ENCODE results near the gene ENO2. TPM values are rescaled to one million over a fixed set of nuclear protein-coding genes. Genes with fewer than 3 reads are reported as not detected.

ENO2 gene
- total RNA-seq, 2 donors from 2014 or later = 264 to 314 TPM

DNA sequence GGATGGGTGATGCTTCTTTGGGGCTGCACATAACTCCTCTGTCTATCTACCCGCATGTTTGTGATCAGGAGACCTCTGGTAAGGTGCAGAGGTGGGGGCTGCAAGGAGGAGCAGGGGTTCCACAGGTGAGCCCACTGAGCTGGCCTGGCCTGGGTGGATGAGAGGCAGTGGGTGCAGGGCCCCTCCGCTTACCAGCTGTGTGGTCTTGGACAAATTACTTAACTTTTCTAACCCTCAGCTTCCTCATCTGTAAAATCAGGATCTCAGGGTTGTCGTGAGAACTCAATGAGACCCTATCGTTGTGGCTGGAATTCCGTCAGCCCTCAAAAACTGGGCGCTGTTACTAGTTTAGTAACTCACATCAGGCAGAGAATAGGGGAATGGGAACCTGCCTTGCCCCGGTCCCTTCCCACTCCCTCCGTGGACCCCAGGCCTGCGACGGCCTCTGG lies 44.3 kb downstream of the ENO2 start:
- Mint-ChIP-seq H3K9me3 (no peaks in the 10 kb centered on the region), H3K36me3 (peaks cover 64 to 69% of the 10 kb centered on the region in 2 donors), H3K27ac (peak overlapping the region; percentile 98 to 99)
- no peak for DNase-seq (ENCODE audit: low spot score in 2 of 2)
- ATAC-seq = no peak

- DNase-seq (ENCODE audit: low spot score in 2 of 2) (peak; percentile 65 to 84), ATAC-seq (peak; percentile 50 to 58)
- H3K36me3 Mint-ChIP-seq = peaks cover 58 to 64% of the 10 kb centered on the region in 2 donors
- no peaks in the 10 kb centered on the region for H3K9me3 Mint-ChIP-seq
- H3K27ac Mint-ChIP-seq = peak overlapping the region; percentile 98 to 99
Observed at GRCh38 chr12:6959058-6959804, 44.9 kb downstream of the ENO2 start.

- peak overlapping the region; percentile 98 to 99 for H3K27ac Mint-ChIP-seq
- H3K9me3 Mint-ChIP-seq = no peaks in the 10 kb centered on the region
- H3K36me3 Mint-ChIP-seq = peaks cover 51 to 57% of the 10 kb centered on the region in 2 donors
- ATAC-seq (no peak), DNase-seq (ENCODE audit: low spot score in 2 of 2) (no peak)
Observed at GRCh38 chr12:6959805-6960592, 45.6 kb downstream of the ENO2 start.

DNA sequence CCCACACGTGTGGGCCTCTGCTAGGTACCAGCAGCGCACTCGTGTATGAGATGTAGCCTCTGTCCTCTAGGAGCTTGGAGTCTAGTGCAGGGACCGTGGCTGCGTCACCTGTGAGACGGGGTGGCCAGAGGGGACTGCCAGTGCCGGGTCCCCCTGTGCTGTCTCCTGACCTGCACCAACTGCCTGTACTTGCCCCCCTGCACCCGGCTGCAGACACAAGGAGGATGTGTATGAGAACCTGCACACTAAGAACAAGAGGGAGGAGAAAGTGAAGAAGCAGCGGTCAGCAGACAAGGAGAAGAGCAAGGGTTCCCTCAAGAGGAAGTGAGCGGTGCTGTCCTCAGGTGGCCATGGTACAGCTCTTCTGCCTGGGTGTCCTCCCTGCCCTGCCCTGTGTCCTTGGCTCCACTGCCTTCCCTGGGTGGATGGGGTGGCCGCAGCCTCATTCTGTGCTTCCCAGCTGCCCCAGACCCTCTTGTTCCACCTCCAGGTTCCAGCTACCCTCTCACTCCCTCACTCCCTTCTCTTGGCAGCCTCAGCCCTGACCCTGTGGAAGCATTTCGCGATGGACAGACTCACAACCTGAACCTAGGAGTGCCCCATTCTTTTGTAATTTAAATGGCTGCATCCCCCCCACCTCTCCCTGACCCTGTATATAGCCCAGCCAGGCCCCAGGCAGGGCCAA lies 46.4 kb downstream of the ENO2 start:
- peaks cover 46 to 56% of the 10 kb centered on the region in 2 donors for H3K36me3 Mint-ChIP-seq
- DNase-seq (ENCODE audit: low spot score in 2 of 2) = peak in 1 of 2 donors; percentile 71
- ATAC-seq = peak; percentile 3 to 33
- H3K27ac Mint-ChIP-seq = peak overlapping the region; percentile 98 to 99
- H3K9me3 Mint-ChIP-seq = no peaks in the 10 kb centered on the region

DNA sequence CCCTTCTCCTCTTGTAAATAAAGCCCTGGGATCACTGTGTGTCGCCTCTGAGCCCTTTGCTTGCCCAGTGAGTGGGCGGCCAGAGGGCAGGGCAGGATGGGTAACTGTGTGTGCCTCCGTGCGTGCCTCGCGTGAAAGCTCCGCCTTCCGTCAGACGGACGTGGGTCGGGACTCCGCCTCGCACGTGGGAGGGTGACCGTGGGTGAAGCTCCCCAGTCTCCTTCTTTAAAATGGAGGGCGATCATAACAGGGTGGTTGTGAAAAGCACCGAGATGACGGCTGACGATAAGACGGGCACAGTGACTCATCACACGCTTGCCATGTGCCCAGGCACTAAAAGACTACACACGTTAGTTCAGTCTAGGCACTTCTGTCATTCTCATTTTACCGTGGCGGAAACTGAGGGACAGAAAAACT lies 46.9 kb downstream of the ENO2 start:
- peak; percentile 73 to 80 for ATAC-seq
- Mint-ChIP-seq H3K36me3 (peaks cover 46 to 52% of the 10 kb centered on the region in 2 donors), H3K27ac (peak overlapping the region; percentile 98 to 99), H3K9me3 (no peaks in the 10 kb centered on the region)
- DNase-seq (ENCODE audit: low spot score in 2 of 2) = peak; percentile 78 to 96

DNA sequence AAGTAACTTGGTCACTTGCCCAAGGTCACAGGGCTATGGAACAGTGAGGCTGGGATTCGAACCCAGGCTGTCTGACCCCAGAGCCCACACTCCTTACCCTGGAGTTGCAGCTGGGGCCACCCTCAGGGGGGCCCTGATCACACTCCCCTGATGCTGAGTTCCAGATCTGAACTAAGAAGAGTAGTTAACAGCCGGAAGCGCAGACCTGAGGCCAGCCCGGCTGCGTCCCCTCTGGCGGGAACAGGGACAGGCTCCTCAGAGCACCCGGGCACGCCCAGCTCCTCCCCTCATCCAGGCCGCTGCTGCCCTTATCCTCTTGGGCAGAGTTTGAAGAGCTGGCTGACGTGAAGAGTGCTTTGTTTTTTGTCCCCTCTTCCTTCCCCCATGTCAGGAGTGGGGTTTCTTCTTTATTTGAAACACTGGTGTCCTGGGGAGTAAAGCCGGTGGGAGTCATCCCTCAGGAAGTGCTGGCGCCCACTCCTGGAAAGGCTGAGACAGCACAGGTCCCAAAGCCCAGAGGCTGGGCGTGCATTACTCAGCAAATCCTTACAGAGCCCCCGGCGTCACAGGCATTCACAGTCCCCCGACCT lies 47.4 kb downstream of the ENO2 start:
- no peaks in the 10 kb centered on the region for H3K9me3 Mint-ChIP-seq
- peaks cover 45 to 51% of the 10 kb centered on the region in 2 donors for H3K36me3 Mint-ChIP-seq
- H3K27ac Mint-ChIP-seq = peak overlapping the region; percentile 98 to 99
- DNase-seq (ENCODE audit: low spot score in 2 of 2) (peak in 1 of 2 donors; percentile 72), ATAC-seq (peak in 1 of 2 donors; percentile 34)

- DNase-seq (ENCODE audit: low spot score in 2 of 2) = no peak
- Mint-ChIP-seq H3K27ac (peak overlapping the region; percentile 98 to 99), H3K9me3 (no peaks in the 10 kb centered on the region), H3K36me3 (peaks cover 39 to 48% of the 10 kb centered on the region in 2 donors)
- ATAC-seq = no peak
Observed at GRCh38 chr12:6962285-6963015, 48.1 kb downstream of the ENO2 start.

DNA sequence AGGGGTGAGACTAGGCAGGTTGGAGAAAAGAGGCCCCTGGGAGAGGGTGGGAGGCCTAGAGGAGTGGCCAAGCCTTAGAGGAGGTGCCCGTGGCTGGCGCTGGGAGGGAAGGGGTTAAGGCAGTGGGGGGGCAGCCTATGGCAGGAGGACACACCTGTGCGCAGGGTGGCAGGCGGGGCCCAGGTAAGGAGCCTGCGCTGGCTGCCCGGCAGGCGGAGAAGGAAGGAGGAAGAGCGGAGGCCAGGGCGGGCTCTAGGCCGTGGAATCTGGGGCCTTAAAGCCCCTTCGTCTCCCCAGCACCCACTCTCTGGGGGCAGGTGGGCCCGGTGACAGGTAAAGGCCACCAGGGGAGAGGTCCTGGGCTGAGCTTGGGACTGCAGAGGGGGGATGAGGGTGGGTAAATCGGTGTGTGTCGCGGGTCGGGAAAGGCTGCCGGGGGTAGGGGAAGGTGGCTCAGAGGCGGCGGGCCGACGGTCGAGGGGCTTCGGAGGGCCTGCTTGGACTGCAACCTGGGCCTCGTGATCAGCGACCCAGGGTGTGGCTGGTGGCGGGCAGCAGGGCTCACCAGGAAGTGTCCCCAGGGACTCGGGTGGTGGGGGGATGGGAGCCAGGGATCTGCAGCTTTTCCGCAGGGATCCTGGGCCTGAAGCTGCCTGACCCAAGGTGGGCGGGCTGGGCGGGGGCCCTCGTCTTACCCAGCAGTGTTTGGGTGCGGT lies 48.8 kb downstream of the ENO2 start:
- Mint-ChIP-seq H3K27ac (peak overlapping the region; percentile 98 to 99), H3K36me3 (peaks cover 35 to 47% of the 10 kb centered on the region in 2 donors), H3K9me3 (no peaks in the 10 kb centered on the region)
- DNase-seq (ENCODE audit: low spot score in 2 of 2) (no peak), ATAC-seq (no peak)

- Mint-ChIP-seq H3K9me3 (no peaks in the 10 kb centered on the region), H3K27ac (peak overlapping the region; percentile 87 to 89), H3K36me3 (peaks cover 35 to 47% of the 10 kb centered on the region in 2 donors)
- ATAC-seq = no peak
- no peak for DNase-seq (ENCODE audit: low spot score in 2 of 2)
Observed at GRCh38 chr12:6963791-6964413, 49.5 kb downstream of the ENO2 start.

DNA sequence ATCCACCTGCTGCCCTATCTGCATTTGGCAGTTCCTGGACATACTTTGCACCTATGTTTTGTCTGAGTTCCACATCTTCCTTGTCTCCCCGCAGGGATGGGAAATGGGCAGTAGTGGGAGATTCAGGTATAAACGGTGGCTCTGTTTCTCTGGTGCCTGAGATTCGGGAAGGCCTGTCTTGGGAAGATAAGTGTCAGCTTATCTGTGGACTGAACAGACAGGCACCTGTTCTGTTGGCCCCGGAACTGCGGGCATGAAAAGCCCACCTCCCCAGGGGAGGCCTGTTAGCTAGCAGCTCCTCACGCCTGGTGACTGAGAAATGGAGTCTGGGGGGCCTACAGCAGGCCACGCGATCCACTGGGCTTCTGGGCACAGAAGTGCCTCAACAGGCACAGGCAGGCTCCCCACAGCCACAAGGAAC lies 50.2 kb downstream of the ENO2 start:
- DNase-seq (ENCODE audit: low spot score in 2 of 2) (no peak), ATAC-seq (no peak)
- Mint-ChIP-seq H3K9me3 (no peaks in the 10 kb centered on the region), H3K27ac (peak overlapping the region; percentile 87 to 89), H3K36me3 (peaks cover 35 to 46% of the 10 kb centered on the region in 2 donors)

DNA sequence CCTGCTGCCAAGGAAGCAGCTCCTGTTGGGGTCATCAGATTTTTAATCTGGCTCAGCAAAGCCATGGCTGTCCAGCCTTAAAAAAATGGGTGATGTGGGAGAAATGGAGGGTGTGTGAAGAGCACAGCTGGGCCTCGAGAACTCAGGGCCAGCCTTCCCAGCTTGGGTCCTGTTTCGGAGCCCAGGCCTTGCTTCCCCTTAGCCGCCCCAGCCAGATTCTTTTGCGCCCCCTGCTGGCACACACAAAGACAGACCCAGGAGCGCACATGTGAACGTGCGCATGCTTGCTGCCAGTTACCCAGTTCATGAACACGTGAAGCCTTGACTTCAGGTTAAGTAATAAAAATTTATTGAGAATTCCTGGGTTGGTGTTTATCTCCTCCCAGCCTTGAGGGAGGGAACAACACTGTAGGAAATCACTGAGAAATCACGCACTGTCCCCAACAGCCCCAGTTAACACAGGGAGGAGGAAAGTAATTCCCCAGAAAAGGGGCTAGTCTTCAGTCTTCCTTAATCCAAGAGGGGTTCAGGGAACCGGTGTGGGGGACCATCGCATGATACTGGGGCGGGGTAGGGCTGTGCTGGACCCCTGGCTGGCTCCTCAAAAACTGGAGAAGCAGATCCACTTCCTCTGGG lies 50.8 kb downstream of the ENO2 start:
- no peaks in the 10 kb centered on the region for H3K9me3 Mint-ChIP-seq
- DNase-seq (ENCODE audit: low spot score in 2 of 2) (peak; percentile 85 to 88), ATAC-seq (peak; percentile 36 to 56)
- peaks cover 40 to 44% of the 10 kb centered on the region in 2 donors for H3K36me3 Mint-ChIP-seq
- H3K27ac Mint-ChIP-seq = peak overlapping the region; percentile 87 to 89

GRCh38 chr12:6965714-6966113 lies 51.3 kb downstream of the ENO2 start:
- Mint-ChIP-seq H3K36me3 (peaks cover 43 to 46% of the 10 kb centered on the region in 2 donors), H3K9me3 (no peaks in the 10 kb centered on the region), H3K27ac (peak overlapping the region; percentile 87 to 89)
- ATAC-seq = no peak
- DNase-seq (ENCODE audit: low spot score in 2 of 2) = no peak

- ATAC-seq = no peak
- H3K9me3 Mint-ChIP-seq = no peaks in the 10 kb centered on the region
- no peak for DNase-seq (ENCODE audit: low spot score in 2 of 2)
- peaks cover 43 to 46% of the 10 kb centered on the region in 2 donors for H3K36me3 Mint-ChIP-seq
- H3K27ac Mint-ChIP-seq = peak overlapping the region; percentile 89 to 93
Observed at GRCh38 chr12:6966351-6966750, 52.0 kb downstream of the ENO2 start.

DNA sequence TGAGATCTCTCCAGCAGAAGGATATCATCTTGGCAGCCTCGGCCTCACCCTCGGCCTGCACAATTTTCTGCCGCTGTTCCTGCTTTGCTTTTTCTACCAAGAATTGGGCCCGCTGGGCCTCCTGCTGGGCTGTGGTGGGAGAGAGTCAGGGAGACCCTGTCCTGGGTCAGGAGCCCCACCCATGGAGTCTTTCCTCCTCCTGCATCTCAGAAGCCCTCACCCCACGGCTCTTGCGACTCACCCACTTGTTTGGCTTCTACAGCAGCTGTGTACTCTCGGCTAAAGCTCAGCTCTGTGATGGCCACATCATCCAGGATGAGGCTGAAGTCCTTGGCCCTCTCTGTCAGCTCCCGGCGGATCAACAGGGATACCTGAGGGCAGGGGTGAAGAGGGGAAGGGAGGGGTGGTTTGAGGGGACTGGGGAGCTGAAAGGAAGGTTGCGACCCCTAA lies 53.3 kb downstream of the ENO2 start:
- no peaks in the 10 kb centered on the region for H3K9me3 Mint-ChIP-seq
- H3K36me3 Mint-ChIP-seq = peaks cover 50 to 55% of the 10 kb centered on the region in 2 donors
- no peak for DNase-seq (ENCODE audit: low spot score in 2 of 2)
- no peak for ATAC-seq
- H3K27ac Mint-ChIP-seq = peak overlapping the region in 1 of 2 donors; percentile 82

Data from activated naive CD4-positive, alpha-beta T cell treated with anti-CD3 and anti-CD28 coated beads, Interleukin-2, amount 50 U/mL, for 72 hours (primary cell).